ENCODE measurements around the gene SOCS3.
"Not testable (repeated sequence)": the region's sequence is repeated elsewhere in the genome, so short reads cannot be mapped to it uniquely, and the experiment has no call there.

The SOCS3 gene

DNA sequence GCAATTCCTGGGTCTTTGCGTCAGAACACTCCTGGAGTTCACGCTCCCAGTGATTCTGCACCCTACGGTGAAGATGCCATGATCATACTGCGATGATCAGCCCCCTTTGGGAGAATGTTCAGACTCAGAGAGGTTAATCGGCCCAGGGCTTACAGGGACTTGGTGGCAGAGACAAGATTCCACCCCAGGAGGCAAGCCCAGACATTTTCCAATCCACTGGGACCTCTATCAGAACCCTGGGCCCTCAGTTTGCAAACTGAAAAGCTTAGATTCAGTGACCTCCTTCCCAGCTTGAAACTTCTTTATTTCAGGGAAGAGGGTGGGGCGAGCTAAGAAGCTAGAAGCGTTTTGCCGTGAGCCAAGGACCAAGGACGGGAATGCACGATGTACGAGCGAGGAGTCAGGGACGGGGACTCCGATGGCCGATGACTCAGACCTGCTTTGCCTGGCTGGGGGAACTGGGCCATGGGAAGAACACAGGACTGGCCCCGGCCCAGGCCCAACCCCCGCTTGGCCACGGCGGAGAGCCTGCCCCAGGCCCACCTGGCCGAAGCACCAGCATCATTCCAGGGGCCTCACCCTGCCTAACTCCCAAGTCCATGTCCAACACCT, 34.7 kb downstream of the SOCS3 start:
- FAIRE-seq, result no peak

DNA sequence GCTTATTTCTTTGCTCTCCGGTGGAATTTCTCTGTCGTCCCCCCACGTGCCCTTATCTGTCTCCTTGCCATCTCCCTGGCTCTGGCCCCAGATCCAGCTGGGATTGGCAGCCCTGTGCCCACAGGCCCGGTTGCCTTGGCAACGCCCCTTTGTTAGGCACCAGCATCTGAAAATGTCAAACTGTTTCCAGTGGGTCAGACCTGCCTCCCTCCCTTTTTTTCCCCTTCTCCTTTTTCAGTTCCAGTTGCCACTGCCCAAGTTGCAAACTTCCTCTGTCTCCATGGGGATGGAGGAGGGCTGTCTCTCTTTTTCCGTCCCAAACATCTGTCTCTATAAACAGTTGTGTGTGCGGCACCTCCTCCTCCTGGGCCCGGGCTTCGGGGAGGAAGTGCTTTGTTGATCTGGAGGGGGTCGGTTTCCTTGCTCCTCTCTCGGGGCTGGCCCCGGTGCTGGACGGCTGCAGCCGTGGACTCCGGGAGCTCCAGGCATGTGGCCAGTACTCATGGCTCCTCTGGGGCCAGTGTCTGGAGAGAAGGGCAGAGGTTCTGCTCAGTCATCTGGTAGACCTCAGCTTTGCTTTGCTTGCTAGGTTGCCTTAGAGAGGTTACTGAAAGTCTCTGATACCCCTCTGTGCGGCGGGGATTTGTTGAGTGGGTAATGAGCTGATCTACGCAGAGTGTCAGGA, 35.3 kb downstream of the SOCS3 start:
- peak; percentile 94 for FAIRE-seq

DNA sequence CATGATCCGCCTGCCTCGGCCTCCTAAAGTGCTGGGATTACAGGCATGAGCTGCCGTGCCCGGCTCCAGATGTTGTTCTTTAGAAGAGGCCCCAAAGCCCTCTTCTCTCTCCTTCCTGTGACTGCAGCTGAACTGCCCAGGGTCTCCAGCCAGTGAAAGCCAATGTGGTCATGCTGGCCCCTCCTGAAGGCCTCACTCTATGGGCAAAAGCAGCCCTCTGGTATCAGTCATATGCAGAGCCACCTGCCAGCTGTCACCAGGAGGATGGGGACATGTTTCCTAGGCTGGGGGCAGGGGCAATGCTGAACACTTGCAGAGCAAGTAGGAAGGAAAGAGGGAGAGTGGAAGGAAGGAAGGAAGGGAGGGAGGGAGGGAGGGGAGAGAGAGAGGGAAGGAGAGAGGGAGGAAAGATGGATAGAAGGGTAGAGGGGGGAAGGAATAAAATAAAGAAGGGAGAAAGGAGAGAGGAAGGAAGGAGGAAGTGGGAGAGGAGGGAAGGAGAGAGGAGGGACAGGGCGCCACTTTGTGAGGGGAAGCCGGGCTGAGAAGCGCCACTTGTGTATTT, 36.0 kb downstream of the SOCS3 start:
- no peak for FAIRE-seq

DNA sequence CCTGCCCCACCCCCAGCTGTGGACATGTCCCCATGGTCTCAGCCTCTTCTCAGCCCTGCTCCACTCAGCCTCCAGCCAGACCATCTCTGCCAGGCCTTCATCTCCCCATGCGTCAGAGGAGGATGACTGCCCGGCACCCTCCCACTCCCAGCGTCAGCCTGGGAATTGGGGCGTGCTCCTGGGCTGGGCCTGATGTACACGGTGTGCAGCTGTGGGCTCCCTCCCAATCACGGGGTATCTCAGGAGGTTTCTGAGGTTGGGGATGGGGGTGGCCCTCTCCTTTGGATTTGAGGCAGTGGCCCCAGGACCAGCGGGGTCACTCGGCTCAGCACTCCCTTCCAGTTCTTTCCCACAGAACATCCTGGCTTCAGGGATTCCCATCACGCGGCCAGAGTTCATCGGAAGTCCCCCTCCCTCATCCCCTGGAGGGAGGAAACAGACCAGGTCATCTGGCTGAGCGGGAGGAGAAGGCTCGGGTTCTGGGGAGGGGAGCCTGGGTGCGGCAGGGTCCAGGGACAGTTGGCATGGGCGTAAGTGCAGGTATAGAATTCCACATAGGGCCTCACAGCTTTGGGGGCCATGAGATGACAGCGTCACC, 36.9 kb downstream of the SOCS3 start:
- no peak for FAIRE-seq

DNA sequence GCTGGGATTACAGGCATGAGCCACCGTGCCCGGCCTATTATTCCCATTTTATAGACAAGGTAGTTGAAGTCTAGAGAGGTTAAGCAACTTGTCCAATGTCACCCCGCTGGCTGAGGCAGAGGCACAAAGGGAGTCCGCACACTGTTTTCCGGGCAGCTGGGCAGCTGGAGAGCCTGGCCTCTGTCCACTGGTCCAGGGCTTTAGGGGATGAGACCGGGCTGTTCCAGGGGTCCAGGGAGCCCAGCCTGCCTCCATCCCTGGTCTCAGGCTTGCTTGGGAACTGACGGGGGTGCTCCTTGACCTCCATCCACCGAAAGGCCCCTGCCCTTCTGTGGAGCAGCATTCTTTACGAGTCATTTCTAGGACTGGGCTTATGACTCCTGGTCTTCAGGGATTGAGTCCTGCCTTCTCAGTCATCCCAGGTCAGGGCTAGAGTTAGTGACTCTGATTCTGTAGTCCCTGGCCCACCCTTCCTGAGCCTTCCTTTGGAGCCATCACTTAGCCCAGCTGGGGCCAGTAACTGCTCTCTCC, 37.5 kb downstream of the SOCS3 start:
- no peak for FAIRE-seq

DNA sequence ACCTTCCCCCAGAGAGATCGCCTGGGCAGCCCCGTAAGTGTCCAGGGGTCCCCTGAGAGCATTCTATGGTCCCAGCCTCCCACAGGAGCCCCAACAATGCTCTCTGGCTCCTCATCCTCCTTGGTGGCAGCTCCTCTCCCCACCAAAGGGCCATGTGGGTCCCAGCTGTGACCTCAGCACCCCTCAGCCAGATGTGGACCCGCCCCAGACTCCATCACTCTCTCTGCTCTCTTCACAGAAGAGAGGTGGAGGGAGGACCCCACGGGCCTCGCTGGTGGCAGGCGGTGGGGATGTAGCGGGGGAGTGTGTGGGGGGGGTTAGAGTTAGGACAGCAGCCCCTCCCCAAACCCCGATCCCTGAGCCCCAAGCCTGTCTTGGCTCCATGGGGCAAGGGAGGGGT, 41.0 kb downstream of the SOCS3 start:
- no peak for FAIRE-seq

DNA sequence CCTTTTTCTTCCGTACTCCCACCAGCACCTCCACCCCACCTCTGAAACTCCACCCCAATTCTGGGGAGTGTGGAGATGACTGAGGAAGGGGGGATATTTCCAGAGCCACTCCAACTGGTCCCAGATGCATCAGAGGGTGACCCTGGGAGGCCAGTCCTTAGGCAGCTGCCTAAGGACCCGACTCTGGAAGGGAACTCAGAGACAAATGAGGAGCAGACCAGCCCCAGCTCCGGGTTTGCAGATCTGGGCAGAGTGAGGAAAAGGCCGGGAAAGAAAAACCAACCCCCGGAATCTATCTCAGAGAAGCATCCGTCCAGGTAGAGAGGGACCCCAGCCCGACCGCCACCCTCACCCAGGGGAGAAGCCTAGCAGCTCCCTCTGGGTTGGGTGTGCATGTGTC, 41.5 kb downstream of the SOCS3 start:
- no peak for FAIRE-seq

DNA sequence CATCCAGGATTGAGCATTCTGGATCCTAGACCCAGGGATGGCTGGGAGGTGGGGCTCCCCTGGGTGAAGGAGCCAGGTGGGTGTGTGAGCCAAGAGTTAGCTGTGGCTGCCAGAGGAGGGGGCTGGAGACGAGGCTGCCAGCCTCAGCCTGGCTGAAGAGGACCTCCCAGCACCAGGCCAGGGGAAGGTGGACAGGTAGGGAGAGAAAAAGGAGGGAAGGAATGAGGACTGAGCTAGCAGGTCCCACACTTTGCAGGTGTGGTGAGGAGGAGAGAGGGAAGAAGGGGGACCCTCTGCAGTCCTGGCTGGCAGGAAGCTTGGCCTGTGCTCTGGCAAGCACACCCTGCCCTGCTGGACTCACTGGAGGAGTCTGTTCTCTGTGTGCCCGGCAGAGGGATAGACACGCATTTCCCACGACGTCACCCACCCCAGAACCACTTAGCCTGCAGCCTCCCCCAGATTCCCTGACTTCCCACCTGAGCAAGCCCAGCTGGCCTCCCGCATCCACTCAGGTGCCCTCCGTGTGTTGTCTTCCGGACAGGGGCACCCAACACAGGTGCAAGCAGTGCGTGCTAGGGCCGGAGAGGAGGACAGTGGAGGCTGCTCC, 42.0 kb downstream of the SOCS3 start:
- no peak for FAIRE-seq

DNA sequence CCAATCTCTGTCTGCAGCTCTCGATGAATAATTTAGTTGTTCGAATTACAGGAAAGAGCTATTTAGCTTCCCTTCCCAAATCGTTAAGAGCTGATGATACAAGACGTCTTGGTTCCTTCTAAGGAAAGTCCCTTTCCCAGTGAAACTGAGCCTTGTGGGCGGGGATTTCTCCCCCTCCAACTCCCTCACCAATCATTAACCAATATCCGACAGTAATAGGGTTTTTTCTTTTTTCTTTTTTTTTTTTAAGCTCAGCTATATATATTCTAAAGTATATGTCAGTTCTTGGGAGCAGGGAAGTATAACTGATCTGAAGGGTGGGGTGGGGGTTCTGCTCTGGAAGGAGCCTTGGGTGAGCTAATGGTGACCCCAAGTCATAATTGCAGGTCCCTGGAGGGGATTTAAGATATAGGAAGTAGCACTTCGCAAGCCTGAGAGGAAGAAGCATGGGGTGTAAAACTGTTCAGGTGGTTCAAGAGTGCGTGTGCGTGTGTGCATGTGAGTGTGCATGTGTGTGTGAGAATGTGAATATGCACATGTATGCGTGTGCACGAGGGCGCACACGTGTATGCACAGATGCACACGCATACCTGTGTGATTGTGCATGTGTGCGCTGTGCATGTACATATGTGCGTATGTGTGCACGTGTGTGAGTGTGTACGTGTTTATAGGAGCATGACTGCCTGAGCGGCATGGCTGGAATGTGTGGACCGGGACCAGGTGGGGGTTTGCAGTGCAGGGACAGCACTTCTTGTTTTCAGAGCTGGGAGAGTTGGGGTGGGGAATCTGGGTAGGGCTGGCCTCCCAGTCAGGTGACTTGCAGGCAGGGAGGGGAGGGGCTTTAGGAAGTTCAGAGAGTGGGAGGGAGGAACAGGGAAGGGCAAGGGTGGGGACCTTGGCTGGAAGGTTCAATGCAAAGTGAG, 42.7 kb downstream of the SOCS3 start:
- FAIRE-seq, result no peak

DNA sequence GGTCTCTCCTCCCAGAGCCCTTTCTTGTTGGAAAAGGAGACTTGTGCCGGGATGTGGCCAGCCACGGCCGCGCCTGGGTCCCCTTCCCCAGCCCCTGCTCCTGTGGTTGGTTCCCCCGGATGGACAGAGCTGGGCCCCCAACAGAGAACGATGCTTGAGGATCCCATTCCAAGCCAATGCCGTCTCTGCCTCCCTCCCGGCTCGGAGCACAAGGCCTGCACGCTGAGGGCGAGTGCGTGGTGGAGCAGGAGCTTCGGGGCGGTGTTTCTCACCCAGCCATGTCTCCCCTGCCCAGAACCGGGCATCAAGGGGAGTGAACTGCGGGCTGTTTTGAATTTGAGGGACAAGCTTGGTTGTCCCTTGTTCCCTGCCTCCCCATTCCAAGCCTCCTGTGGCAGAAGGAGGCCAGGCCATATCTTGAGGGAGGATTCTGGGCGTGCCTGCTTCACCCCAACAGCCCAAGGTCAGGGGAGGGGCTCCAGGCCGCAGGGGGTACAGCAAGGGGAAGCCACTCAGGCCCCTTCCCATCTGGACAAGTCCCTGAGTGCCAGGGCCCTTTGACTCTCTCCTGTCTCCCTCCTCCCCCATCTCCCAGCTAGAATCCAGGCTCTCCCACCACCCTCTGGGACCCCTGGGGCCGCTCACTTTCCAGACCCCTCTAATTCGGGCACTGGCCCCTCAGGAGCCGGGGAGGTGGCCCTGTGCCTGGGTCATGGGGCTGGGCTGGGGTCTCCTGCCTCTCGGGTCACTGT, 43.6 kb downstream of the SOCS3 start:
- no peak for FAIRE-seq

DNA sequence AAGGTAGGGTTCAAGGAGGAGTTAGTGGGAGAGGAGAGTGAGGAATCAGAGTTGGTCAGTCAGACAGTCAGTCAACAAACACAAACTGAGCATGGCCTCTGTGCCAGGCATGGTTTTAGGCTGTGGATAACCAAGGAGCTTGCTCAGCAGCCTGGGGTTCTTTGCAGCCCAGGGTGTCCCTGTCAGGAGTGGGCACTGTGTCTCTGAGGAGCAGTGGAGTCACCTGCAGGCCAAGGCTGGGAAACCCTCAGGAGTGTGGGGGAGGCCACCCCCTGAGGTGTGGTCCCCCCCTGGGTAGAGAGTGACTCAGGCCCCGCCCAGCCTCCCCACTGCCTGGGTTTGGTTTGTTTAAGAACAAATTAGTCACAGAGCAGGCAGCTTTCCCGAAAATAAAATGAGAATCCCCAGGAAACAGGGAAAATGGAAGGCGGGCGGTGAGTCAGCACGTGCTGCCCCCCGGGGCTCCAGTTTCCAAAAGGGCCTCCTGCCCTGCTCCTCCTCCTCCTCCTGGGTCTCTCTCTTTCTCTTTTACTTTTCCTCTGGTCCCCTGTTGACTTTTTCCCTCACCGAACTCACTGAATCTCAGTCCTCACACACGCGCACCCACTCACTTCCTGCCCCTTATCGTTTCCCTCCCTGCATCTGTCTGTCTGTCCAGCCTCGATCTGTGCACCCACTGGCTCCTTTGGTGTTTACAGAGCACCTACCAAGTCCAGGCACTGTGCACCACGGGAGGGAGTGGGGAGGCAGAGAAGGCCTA, 44.3 kb downstream of the SOCS3 start:
- FAIRE-seq, result no peak

DNA sequence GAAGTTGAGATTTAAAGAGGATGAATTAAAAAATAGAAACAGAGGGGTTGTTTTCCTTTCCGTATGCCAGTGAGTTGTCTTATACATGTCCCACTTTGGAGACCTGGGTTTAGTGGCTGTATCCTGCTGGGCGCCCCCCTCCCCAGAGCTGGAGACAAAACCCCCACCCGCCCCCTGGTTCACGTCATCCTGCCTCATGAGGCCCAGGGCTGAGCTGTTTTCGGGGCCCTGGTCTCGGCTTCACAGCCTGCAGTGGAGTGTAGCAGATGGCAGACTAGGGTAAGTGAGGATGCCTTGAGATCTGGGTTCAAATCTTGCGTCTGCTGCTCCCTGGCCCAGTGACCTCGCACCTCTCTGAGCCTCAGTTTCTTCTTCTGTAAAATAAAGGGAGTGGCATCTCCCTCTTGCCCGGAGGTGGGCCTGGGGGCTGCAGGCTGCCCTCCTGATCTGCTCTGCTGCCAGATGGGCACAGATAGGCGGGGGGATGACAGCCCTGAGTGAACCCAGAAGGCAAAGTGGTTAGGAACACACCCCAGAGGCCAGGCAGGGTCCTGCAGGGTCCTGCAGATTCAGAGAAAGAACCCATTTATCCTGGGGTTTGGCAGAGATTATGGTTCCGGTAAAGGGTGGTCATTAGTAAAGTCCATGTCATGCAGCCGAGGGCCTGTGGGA, 45.1 kb downstream of the SOCS3 start:
- no peak for FAIRE-seq

DNA sequence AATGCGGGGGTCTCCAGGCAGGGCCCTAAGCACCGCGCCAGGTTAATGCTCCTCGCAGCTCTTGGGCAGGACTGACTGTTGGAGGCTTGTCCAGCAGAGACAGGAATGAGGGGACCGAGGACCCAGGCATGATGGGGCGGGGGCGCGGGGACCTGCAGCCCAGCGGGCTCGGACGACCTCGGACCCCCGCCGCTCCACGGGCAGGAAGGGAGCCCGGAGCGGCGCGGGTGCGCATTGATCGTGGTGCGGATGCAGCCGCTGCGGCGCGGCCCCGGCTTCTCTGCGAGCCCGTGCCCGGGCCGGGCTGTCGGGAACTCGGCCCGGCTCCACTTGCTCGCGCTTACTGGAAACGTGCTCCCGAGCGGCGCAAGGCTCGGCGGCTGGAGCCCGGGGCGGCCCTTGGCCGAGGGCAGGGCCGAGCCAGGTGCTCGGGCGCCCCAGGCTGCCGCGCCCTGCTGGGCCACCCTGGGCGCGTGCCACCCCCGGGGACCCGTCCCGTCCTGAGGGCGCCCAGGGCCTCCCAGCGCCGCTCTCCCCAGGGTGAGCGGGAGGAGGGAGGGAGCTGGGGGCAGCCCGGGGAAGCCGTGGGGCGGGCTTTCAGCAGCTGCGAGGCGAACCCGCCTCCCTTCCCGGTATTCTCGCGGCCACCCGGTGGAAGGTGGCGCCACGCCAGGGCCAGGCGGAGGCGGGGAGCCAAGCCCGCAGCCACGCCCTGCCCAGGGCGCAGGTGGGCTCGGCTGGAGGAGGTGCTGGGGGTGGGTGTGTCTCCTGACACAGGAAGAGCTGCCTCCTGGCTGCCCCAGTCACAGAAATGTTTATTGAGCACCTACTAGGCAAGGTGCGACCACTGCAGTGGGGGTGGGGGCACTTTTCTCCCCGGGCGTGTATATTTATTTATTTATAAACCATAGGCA, 45.9 kb downstream of the SOCS3 start:
- FAIRE-seq, result no peak

DNA sequence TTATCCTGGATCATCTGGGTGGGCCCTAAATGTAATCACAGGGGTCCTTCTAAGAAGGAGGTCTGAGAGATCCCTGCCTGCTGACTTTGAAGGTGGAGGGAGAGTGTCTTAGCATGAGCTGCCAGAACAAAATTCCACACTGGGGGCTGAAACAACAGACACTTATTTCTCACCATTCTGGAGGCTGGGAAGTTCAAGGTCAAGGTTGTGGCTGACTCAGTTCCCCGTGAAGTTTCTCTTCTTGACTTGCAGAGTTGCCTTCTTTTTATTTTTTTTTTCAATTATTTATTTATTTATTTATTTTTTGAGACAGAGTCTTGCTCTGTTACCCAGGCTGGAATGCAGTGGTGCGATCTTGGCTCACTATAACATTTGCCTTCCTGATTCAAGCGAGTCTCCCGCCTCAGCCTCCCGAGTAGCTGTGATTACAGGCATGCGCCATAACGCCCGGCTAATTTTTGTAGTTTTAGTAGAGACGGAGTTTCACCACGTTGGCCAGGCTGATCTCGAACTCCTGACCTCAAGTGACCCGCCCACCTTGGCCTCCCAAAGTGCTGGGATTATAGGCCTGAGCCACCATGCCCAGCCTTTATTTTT, 50.1 kb downstream of the SOCS3 start:
- FAIRE-seq, result not testable (repeated sequence)

DNA sequence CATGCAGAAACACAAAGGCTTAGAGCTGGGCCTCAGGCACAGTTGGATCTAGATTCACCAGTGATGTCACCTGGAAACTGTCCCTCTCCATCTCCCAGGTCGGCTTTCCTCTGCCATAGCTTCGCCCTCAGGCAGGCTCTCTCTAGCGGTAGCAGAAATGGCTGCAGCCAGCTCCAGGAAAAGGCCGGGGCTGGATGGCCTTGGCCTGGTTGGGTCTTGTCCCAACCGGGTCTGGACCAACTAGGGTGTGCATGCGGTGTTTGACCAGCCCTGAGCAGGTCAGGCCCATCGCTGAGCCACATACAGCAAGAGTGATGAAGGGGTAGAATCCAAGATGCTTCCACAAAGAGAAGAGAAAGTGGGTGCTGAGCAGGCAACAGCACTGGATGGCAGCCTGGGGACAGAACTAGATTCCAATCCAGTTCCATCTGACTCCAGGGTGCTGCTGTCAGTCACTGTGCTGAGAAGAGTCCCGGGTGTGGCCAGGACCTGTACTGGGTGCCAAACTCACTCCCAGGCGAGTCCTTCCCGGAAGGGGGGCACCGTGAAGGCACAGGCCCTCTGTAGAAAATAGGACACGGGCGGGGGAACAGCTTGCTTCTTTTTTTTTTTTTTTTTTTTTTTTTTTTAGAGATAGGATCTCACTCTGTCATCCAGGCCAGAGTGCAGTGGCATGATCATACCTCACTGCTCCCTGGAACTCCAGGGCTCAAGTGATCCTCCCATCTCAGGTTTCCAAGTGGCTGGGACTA, 51.8 kb downstream of the SOCS3 start:
- FAIRE-seq, result no peak

DNA sequence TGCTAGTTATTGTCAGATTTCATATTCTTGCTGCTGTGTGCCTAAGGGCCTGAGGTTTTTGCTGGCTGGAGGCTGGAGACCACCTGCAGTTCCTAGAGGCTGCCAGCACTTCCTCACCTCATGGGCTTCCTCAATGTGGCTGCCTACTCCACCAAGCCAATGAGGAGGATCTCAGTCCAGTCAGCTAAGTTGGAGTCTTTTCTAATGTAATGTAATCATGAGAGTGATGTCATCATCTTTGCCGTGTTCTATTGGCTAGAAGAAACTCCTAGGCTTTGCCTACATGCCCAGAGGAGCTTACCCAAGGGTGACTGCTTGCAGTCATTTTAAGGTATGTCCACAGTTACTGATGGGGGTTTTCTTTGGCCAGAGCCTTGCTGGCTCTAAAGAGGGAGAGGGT, 53.0 kb downstream of the SOCS3 start:
- no peak for FAIRE-seq

All from endometrium (tissue), 2 donors.